Esophagus muscularis mucosa (tissue), 4 donors: Measurements from ENCODE around the gene CTSO.

ENCODE experiments used
- CTCF ChIP-seq, 3 experiments: fragments of 200-600 bp in 2 of 3; fragments of 450-650 bp in 1 of 3; sonication (generic) in 2 of 3; IDR thresholded peaks; one replicate each; pipeline ENCODE4 v1.5.1; 2017 to 2019; ENCODE audit warnings: antibody characterized with exemption in 3 of 3, mild to moderate bottlenecking in 2 of 3, moderate library complexity in 1 of 3
- EP300 ChIP-seq: sonication (generic); formaldehyde crosslinking; IDR thresholded peaks from one replicate; pipeline ENCODE4 v1.6.1; 2017; ENCODE audit warnings: antibody characterized with exemption
- POLR2A ChIP-seq: fragments of 450-650 bp; IDR thresholded peaks from one replicate; pipeline ENCODE4 v1.6.1; 2017; ENCODE audit warnings: antibody characterized with exemption, moderate library complexity, mild to moderate bottlenecking, low read depth
- POLR2AphosphoS5 ChIP-seq, 2 donors: sonication (generic); formaldehyde crosslinking; IDR thresholded peaks; one replicate each; pipeline ENCODE4 v1.6.1; 2017; ENCODE audit warnings: antibody characterized with exemption in 2 of 2

- TF ChIP-seq EP300 (no peak), CTCF (IDR thresholded peaks at IDR 0.05) (no peak), POLR2AphosphoS5 (IDR thresholded peaks at IDR 0.05) (no peak), POLR2A (no peak)
Measured at GRCh38 chr4:155883895-155884294, 69.8 kb downstream of the CTSO start.
